ENCODE data around the gene HYOU1.
A peak's percentile ranks its signal among the peaks of the same experiment; 100 is the strongest.

The HYOU1 gene

GRCh38 chr11:119015054-119015611 lies 41.9 kb downstream of the HYOU1 start:
- no peak for DNase-seq (ENCODE audit: low spot score)
- in situ Hi-C loops (cut with MboI; ENCODE audit: low pct_unique_long_range_greater_than_20kb, low sequenced_read_pairs, unreplicated experiment) = no loop called here
- TF ChIP-seq, protein P1, sequence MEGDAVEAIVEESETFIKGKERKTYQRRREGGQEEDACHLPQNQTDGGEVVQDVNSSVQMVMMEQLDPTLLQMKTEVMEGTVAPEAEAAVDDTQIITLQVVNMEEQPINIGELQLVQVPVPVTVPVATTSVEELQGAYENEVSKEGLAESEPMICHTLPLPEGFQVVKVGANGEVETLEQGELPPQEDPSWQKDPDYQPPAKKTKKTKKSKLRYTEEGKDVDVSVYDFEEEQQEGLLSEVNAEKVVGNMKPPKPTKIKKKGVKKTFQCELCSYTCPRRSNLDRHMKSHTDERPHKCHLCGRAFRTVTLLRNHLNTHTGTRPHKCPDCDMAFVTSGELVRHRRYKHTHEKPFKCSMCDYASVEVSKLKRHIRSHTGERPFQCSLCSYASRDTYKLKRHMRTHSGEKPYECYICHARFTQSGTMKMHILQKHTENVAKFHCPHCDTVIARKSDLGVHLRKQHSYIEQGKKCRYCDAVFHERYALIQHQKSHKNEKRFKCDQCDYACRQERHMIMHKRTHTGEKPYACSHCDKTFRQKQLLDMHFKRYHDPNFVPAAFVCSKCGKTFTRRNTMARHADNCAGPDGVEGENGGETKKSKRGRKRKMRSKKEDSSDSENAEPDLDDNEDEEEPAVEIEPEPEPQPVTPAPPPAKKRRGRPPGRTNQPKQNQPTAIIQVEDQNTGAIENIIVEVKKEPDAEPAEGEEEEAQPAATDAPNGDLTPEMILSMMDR (IDR thresholded peaks at IDR 0.05; ENCODE audit: extremely low read depth, insufficient read depth, missing control alignments) = peak; percentile 14

DNA sequence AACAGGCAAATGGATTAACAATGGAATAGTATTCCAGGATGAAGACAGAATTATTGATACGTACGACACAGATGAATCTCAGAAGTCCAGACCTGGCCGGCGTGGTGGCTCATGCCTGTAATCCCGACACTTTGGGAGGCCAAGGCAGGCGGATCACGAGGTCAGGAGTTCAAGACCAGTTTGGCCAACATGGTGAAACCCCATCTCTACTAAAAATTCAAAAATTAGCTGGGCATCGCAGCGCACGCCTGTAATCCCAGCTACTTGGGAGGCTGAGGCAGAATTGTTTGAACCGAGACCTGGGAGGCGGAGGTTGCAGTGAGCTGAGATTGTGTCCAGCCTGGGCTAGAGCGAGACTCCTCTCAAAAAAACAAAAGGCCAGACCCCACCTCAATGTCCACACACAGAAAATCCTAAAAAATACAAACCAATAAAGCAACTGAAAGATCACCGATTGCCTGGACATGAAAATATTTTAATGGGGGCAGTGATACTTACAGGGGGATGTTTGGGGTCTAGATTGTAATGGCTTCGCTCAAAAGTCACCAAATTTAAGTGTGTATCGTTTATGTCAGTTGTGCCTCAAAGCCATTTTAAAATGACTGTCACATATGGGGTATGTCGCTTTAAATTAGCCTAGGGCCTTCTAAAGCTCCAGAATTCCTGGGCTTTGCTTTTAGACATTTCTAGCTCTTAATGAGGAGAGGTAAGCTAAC lies 42.6 kb downstream of the HYOU1 start:
- no peak for DNase-seq (ENCODE audit: low spot score)
- in situ Hi-C loops (cut with MboI; ENCODE audit: low pct_unique_long_range_greater_than_20kb, low sequenced_read_pairs, unreplicated experiment) = no loop called here
- TF ChIP-seq, protein P1 (IDR thresholded peaks at IDR 0.05; ENCODE audit: extremely low read depth, insufficient read depth, missing control alignments) = no peak

DNA sequence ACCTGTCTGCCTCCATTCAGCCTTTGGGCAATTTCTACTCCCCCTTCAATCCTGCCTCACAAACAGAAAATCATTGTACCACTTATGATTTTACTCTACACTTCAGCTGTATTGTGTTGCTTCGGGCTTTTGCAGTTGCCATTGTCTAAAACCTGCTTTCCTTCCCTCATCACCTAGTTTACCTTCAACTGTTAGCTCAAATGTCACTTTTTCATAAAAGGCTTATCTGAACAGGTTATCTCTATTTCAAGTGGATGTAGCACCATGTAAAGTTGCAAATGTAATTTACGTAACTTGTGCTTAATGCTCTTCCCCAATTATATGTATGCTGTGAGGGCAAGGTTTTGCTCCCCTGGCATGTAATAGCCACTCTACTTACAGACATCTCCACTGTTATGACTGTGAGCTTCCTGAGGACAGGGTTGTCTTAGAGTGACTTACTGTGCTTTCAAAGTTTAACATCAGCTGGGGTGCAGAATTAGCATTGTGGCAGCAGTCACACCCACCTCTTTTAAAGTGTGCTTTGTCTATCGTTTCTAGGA lies 44.3 kb downstream of the HYOU1 start:
- peak; percentile 6 for DNase-seq (ENCODE audit: low spot score)
- in situ Hi-C loops (cut with MboI; ENCODE audit: low pct_unique_long_range_greater_than_20kb, low sequenced_read_pairs, unreplicated experiment) = no loop called here

GRCh38 chr11:119011476-119012053 lies 45.4 kb downstream of the HYOU1 start:
- TF ChIP-seq, protein P1 (IDR thresholded peaks at IDR 0.05; ENCODE audit: extremely low read depth, insufficient read depth, missing control alignments) = no peak
- DNase-seq (ENCODE audit: low spot score) = no peak
- in situ Hi-C loops (cut with MboI; ENCODE audit: low pct_unique_long_range_greater_than_20kb, low sequenced_read_pairs, unreplicated experiment) = no loop called here

More for the DNA sequence above, 44.3 kb downstream of the HYOU1 start:
- TF ChIP-seq, protein P1 (IDR thresholded peaks at IDR 0.05; ENCODE audit: extremely low read depth, insufficient read depth, missing control alignments) = no peak

DNA sequence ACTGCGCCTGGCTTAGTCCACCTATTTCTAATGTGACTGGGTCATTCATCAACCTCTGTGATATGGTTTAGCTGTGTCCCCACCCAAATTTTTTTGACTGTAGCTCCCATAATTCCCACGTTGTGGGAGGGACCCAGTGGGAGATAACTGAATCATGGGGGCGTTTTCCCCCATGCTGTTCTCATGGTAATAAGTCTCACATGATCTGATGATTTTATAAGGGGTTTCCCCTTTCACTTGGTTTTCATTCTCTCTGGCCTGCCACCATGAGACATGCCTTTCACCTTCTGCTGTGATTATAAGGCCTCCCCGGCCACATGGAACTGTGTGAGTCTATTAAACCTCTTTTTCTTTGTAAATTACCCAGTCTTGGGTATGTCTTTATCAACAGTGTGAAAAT lies 50.3 kb downstream of the HYOU1 start:
- DNase-seq (ENCODE audit: low spot score) = no peak
- in situ Hi-C loops (cut with MboI; ENCODE audit: low pct_unique_long_range_greater_than_20kb, low sequenced_read_pairs, unreplicated experiment) = no loop called here
- TF ChIP-seq, protein P1 (IDR thresholded peaks at IDR 0.05; ENCODE audit: extremely low read depth, insufficient read depth, missing control alignments) = no peak

GRCh38 chr11:119000906-119001305 lies 56.1 kb downstream of the HYOU1 start:
- no peak for DNase-seq (ENCODE audit: low spot score)
- in situ Hi-C loops (cut with MboI; ENCODE audit: low pct_unique_long_range_greater_than_20kb, low sequenced_read_pairs, unreplicated experiment) = no loop called here
- TF ChIP-seq, protein P1 (IDR thresholded peaks at IDR 0.05; ENCODE audit: extremely low read depth, insufficient read depth, missing control alignments) = no peak
